ENCODE measurements around the gene KCTD14.

DNA sequence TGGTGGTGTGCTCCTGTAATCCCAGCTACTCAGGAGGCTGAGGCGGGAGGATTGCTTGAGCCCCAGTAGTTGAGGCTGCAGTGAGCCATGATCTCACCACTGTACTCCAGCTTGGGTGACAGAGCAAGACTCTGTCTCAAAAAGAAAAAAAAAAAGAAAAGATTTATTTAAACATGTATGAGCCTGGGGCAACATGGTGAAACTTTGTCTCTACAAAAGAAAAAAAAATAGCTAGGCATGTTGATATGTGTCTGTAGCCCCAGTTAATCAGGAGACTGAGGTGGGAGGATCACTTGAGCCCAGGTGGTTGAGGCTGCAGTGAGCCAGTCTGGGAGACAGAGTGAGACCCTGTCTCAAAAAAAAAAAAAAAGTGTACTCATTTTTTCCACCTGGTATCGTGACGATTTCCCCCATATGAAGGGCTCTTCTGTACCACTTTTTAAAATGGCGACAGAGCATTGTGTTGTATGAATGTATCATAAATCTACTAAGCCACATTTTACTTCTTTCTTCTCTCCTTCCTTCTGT is 16.4 kb upstream of the KCTD14 start:
- TF ChIP-seq HCFC1 (IDR thresholded peaks at IDR 0.05; ENCODE audit: low read depth, low read length) (no peak), ZNF24 (IDR thresholded peaks at IDR 0.05) (no peak), SP2 (IDR thresholded peaks at IDR 0.05; ENCODE audit: extremely low read depth, low read depth, low read length, poor library complexity, severe bottlenecking) (no peak), ZNF274 (IDR thresholded peaks at IDR 0.05; ENCODE audit: borderline replicate concordance, low read depth, low read length) (no peak), GATAD2A (IDR thresholded peaks at IDR 0.05) (no peak)
- TF ChIP-seq, protein P1, sequence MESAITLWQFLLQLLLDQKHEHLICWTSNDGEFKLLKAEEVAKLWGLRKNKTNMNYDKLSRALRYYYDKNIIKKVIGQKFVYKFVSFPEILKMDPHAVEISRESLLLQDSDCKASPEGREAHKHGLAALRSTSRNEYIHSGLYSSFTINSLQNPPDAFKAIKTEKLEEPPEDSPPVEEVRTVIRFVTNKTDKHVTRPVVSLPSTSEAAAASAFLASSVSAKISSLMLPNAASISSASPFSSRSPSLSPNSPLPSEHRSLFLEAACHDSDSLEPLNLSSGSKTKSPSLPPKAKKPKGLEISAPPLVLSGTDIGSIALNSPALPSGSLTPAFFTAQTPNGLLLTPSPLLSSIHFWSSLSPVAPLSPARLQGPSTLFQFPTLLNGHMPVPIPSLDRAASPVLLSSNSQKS (CRISPR knock-in tag; IDR thresholded peaks at IDR 0.05) = no peak
